ENCODE results near the gene ABCA10.

ABCA10 gene

DNA sequence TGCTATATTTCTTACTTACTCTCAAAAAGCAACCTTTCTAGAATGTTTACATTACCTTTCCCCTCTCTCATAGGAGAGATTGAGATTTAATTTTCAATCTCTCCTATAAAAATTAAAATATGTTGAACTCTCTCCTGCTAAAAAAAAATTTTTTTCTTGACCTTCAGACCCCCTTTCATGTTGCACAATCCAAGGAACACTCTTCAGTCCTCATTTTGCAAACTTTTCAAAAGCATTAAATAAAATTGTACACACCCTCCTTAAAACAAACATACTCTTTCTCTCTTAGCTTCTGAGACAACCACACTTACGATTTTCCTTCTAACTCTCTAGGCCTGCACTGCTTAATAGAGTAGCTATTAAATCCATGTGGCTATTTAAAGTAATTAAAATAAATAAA is 78.3 kb downstream of the ABCA10 start:
- TF ChIP-seq, protein P1, sequence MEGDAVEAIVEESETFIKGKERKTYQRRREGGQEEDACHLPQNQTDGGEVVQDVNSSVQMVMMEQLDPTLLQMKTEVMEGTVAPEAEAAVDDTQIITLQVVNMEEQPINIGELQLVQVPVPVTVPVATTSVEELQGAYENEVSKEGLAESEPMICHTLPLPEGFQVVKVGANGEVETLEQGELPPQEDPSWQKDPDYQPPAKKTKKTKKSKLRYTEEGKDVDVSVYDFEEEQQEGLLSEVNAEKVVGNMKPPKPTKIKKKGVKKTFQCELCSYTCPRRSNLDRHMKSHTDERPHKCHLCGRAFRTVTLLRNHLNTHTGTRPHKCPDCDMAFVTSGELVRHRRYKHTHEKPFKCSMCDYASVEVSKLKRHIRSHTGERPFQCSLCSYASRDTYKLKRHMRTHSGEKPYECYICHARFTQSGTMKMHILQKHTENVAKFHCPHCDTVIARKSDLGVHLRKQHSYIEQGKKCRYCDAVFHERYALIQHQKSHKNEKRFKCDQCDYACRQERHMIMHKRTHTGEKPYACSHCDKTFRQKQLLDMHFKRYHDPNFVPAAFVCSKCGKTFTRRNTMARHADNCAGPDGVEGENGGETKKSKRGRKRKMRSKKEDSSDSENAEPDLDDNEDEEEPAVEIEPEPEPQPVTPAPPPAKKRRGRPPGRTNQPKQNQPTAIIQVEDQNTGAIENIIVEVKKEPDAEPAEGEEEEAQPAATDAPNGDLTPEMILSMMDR (conservative IDR thresholded peaks at IDR 0.05; ENCODE audit: control insufficient read depth, insufficient read depth, low read depth, low read length), result no peak
- DNase-seq (ENCODE audit: low read depth), result no peak
- H3K4me3 ChIP-seq (ENCODE audit: control insufficient read depth, low read depth, low read length), result no peak overlapping the region

DNA sequence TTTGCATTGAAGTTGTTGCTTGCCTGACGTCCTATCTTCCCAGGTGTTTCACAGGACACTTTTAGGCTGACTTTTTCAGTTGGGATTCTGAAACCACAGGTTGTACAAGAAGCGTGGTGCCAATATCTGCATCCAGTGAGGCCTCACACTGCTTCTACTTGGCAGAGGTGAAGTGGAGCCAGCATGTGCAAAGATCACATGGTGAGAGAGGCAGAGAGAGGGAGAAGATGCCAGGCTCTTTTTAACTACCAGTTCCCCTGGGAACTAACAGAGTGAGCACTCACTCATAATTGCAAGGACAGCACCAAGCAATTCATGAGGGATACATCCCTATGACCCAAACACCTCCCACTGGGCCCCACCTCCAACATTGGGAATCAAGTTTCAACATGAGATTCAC is 81.2 kb downstream of the ABCA10 start:
- no peak for DNase-seq (ENCODE audit: low read depth)
- no peak overlapping the region for H3K4me3 ChIP-seq (ENCODE audit: control insufficient read depth, low read depth, low read length)
- TF ChIP-seq, protein P1 (conservative IDR thresholded peaks at IDR 0.05; ENCODE audit: control insufficient read depth, insufficient read depth, low read depth, low read length), result no peak

DNA sequence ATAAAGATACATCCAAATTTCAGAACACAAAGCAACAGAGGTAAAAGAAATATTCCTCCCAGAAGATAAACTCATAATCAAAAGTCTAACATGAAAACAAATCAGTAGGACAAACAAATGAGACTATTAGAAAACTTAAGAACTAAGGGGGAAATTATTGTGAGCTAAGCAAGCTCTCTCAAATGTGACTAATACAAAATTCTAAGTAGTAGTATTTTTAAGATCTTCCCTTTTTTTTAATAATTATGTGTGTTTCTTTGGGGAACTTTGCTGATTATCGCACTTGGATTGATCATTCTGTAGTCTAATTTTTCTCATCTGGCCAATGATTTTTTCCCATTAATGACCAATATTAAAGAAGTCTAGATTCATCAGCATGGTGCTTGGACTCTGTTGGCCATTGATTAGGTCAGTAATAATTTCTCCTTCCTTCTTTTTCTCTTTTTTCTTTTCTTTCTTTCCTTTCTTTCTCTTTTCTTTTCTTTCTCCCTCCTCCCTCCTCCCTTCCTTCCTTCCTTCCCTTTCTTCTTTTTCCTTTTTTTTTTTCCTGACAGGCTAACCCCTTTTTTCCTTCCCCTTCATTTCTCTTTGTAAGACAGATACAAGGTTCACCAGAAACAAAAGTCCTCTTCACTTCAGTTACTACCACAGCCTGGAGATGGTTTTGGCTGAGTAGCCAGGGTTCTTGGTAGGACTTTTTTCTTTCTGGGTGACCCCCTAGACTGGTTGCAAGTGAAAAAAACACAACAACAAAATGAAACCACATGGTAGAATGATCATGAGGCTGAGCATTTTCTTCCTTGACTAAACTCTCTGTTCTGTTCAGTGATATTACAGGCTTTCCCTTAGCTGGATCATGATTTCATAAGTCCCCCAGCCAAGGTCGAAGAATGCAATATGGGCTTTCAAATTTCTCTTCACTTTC is 84.0 kb downstream of the ABCA10 start:
- TF ChIP-seq, protein P1 (conservative IDR thresholded peaks at IDR 0.05; ENCODE audit: control insufficient read depth, insufficient read depth, low read depth, low read length), result no peak
- no peak overlapping the region for H3K4me3 ChIP-seq (ENCODE audit: control insufficient read depth, low read depth, low read length)
- no peak for DNase-seq (ENCODE audit: low read depth)

- TF ChIP-seq, protein P1 (conservative IDR thresholded peaks at IDR 0.05; ENCODE audit: control insufficient read depth, insufficient read depth, low read depth, low read length), result no peak
- no peak overlapping the region for H3K4me3 ChIP-seq (ENCODE audit: control insufficient read depth, low read depth, low read length)
- DNase-seq (ENCODE audit: low read depth), result no peak
Measured at GRCh38 chr17:69143683-69144231, 84.9 kb downstream of the ABCA10 start.

- TF ChIP-seq, protein P1 (conservative IDR thresholded peaks at IDR 0.05; ENCODE audit: control insufficient read depth, insufficient read depth, low read depth, low read length), result no peak
- no peak for DNase-seq (ENCODE audit: low read depth)
- H3K4me3 ChIP-seq (ENCODE audit: control insufficient read depth, low read depth, low read length), result no peak overlapping the region
Measured at GRCh38 chr17:69143151-69143550, 85.5 kb downstream of the ABCA10 start.

GRCh38 chr17:69142175-69142802 is 86.3 kb downstream of the ABCA10 start:
- peak; percentile 84 for DNase-seq (ENCODE audit: low read depth)
- H3K4me3 ChIP-seq (ENCODE audit: control insufficient read depth, low read depth, low read length), result peak overlapping the region; percentile 59
- TF ChIP-seq, protein P1 (conservative IDR thresholded peaks at IDR 0.05; ENCODE audit: control insufficient read depth, insufficient read depth, low read depth, low read length), result no peak
